ACHN (cell line): ENCODE results near the gene UHRF2.
"Not testable (repeated sequence)": the region's sequence is repeated elsewhere in the genome, so short reads cannot be mapped to it uniquely, and the experiment has no call there.

Experiments
- DNase-seq: peaks from one replicate; pipeline ENCODE4 v3.0.0-alpha.2; 2015
- in situ Hi-C: cut with HindIII; loops from 2 replicates; pipeline ENCODE4 v1.10.0; 2017; ENCODE audit warnings: low sequenced_read_pairs, low pct_ligation_motif_present, low pct_unique_long_range_greater_than_20kb

Gene UHRF2, protein sequence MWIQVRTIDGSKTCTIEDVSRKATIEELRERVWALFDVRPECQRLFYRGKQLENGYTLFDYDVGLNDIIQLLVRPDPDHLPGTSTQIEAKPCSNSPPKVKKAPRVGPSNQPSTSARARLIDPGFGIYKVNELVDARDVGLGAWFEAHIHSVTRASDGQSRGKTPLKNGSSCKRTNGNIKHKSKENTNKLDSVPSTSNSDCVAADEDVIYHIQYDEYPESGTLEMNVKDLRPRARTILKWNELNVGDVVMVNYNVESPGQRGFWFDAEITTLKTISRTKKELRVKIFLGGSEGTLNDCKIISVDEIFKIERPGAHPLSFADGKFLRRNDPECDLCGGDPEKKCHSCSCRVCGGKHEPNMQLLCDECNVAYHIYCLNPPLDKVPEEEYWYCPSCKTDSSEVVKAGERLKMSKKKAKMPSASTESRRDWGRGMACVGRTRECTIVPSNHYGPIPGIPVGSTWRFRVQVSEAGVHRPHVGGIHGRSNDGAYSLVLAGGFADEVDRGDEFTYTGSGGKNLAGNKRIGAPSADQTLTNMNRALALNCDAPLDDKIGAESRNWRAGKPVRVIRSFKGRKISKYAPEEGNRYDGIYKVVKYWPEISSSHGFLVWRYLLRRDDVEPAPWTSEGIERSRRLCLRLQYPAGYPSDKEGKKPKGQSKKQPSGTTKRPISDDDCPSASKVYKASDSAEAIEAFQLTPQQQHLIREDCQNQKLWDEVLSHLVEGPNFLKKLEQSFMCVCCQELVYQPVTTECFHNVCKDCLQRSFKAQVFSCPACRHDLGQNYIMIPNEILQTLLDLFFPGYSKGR

DNA sequence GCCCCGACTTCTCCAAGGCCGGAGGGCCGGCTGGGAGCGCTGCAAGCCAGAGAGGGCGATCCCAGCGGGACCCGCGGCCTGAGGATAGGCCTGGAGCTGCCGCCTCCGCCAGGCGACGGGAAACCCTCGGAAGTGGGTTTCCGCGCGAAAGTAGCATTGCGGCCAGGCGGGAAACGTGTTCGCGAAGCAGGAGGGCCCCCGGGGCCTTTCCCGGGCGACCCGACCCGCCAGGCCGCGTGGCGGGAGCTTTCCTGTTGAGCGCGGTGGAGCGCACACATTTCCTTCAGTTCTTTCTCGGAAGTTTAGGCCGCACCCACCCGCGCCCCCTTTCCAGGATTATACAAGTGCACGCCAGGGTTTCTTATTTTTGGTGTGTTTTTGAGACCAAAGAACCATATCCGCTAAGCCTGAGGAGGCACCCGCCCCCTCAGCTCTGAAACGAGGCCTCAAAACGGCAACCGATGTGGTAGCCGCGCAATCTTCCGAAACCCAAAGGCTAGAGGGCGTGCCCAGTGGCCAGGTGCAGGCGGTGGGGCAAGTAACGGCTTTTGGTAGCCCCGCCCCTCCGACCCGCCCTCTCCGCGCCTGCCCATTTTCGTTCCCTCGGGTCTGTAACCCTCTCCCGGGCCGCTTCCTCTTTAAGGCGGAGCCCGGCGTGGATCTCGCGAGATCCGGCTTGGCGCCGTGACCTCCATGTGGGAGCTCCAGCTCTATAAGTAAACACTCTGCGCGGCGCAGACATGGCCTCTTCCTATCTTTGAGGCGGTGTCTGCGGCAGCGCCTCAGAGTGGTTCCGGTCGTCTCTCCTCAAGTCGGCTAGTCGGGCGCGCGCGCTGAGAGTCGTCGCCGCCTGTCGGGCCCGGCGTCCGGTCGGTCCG, at the start of gene UHRF2:
Gene UHRF2 (plus strand): TSS at position 713 of the 878 bp plus-strand sequence. CDS start 292 bp downstream, outside the sequence.
- in situ Hi-C loops, result no loop called here

DNA sequence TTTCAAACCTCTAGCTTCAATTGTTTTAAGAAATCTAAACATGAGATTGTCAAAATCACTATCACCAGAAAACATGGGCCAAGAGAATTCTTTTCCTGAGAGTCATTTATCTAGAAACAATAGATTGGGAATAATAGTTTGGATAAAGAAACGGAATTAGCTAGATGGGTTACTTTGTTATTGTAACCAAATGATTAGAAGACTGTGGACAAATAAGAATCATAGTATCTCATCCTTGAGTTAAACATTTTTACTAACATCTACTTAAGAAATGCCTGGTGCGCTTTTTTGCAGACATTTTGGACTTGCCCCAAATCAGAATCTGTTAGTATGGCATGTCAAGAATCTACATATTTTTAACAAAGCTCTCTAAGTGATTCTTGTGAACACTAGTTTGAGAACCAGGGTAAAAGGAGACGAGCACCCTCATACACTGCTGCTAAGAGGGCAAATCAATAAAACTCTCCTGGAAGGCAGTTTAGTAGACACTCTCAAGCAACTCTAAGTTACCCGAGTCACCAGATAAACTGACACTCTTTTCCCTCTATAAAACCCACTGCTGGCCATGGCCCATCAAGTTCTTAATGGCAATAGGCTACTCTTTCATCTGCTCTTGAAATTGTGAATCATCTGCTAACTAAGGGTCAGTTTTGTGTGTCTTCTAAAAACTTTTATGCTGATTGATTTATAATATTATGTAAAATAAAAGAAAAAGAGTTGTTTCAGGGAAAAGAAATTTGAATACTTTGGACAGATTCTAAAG, 45.7 kb upstream of the UHRF2 start:
- in situ Hi-C loops, result no loop called here
- no peak for DNase-seq

More for the DNA sequence above, at the start of gene UHRF2:
- DNase-seq, result peak; percentile 96

DNA sequence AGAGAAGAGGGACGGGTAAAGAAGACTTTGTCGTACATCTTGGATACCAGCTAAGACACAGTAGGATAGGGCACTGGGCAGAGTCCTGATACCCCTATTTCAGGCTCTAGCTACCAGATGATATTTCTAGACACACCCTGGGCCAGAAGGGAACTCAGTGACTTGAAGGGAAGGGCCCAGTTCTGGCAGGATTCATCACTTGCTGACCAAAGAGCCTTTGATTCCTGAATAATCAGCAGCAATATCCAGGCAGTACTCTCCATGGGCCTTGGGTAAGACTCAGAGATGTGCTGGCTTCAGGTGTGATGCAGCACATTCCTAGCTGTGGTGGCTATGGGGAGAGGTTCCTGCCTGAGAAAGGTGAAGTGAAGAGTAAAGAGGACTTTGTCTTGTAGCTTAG, 44.2 kb upstream of the UHRF2 start:
- in situ Hi-C loops, result no loop called here
- no peak for DNase-seq

DNA sequence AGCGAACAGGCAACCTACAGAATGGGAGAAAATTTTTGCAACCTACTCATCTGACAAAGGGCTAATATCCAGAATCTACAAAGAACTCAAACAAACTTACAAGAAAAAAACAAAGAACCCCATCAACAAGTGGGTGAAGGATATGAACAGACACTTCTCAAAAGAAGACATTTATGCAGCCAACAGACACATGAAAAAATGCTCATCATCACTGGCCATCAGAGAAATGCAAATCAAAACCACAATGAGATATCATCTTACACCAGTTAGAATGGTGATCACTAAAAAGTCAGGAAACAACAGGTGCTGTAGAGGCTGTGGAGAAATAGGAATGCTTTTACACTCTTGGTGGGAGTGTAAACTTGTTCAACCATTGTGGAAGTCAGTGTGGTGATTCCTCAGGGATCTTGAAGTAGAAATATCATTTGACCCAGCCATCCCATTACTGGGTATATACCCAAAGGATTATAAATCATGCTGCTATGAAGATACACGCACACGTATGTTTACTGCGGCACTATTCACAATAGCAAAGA, 31.5 kb upstream of the UHRF2 start:
- in situ Hi-C loops, DNase-seq: not testable (repeated sequence)

DNA sequence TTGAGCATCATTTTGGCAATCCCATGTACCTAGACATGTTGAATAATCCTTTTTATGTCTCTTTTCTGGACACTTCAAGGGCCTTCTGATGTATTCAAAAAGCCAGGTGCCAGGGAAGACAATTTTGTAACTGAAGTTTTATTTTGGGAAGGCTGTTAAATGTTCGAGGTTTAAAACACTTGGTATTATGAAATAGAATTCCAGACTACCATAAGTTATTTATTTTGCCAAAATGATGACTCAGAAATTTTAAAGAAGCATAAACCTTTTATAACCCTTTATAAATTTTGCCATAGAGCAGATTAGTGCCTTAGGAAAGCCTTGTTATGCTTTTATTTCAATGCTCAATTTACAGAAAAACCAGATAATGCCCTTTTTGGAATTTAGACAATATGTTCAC, 30.3 kb upstream of the UHRF2 start:
- in situ Hi-C loops, result no loop called here

DNA sequence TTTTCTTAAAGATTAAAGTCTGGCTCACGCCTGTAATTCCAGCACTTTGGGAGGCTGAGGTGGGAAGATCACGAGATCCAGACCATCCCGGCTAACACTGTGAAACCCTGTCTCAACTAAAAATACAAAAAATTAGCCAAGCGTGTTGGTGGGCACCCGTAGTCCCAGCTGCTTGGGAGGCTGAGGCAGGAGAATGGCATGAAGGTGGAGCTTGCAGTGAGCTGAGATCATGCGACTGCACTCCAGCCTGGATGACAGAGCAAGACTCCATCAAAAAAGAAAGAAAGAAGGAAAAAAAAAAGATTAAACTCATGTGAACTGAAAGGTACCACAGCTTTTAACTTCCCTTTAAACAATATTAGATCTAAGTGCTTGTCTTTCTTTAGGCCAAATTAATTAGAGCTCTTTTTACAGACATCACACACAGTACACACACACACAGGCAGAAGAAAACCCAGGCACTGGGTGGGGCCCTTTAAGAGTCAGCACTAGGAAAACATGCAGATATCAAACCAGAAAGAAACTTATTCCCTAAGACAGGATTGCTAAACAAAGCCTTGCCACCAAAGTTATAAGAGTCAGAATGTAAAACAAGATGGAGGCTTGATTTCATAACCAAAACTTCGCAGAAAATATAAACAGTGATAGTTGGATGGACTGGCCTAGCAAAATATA, 29.3 kb upstream of the UHRF2 start:
- in situ Hi-C loops, result no loop called here
- DNase-seq, result no peak

More for the DNA sequence above, 30.3 kb upstream of the UHRF2 start:
- no peak for DNase-seq

- no peak for DNase-seq
- in situ Hi-C loops, result no loop called here
These were observed 28.3 kb upstream of the UHRF2 start for GRCh38 chr9:6384732-6385131.

GRCh38 chr9:6399071-6399470, 13.9 kb upstream of the UHRF2 start:
- in situ Hi-C loops, result no loop called here

GRCh38 chr9:6405371-6405770, 7.6 kb upstream of the UHRF2 start:
- in situ Hi-C loops, result no loop called here
- no peak for DNase-seq

More at GRCh38 chr9:6399071-6399470, 13.9 kb upstream of the UHRF2 start:
- DNase-seq, result no peak

DNA sequence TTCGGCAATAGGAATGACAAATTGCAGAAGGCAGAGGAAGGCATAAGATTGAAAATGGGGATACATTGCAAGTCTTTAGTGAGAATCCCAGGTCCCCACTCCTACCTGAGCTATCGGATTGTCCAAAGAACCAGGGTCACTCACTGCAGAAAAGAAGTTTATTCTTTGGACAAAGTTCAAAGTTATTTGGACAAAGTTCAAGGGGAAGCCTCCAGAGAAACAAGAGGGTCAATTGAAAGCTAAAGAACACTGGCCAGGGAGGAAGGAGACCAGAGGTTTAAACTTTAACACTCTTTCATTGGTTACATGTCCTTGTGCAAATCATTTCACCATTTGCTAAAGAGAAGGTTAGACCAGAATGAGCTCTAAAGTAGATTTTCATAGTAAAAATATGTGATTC, 5.2 kb upstream of the UHRF2 start:
- no peak for DNase-seq
- in situ Hi-C loops, result no loop called here

DNA sequence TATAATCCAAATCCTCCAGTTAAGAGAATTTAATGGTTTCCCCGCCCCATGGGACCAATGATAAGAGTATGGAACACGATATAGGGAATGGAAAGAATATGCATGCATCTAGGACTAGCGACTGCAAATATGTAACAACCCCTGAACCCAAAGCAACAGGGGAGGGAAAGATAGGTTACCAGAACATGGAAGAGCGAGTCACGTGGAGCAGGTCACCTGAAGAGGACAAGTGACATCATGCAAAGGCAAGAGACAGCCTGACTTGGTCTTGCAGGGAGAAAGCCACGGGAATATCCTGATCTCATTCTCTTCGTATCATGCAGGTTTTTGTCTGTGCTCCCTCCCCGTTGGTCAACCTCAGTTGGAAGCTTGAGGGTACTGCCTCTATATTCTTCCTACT, 4.7 kb upstream of the UHRF2 start:
- in situ Hi-C loops, result no loop called here

DNA sequence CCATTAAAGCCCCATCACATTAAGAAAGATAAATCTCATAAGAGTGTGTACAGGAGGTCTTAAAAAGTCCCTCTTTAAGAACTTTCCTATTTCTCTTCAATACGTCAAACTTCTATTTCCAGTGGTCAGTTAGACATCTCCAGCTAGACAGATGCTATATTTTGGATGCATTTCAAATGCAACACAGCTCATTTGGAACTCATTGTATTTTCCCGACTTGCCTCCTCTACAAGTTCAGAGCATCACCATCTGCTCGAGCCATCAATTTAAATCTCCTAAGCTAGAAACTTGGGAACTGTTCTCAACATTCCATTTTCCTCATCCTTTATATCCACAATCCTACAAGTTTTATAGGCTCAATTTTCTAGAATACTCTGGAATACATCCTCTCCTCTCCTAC, 3.2 kb upstream of the UHRF2 start:
- DNase-seq, result no peak
- in situ Hi-C loops, result no loop called here

More for the DNA sequence above, 4.7 kb upstream of the UHRF2 start:
- DNase-seq, result no peak

DNA sequence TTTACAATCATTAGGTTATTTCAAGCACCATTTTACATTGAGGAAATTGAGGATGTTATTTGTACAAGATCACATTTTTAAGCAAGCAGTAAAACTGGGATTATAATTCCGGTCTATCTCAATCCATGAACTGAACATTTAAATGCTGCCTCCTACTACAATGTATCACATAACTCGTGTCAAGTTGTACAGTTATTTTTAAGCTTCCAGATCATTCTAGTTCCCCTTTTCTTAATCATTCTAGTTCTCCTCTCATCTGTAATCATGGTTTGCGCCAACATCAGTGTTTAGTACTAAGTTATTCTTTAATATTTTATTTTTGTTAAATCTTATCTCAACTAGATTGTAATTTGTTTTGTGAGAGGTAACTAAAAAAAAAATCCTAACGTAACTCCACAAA, 2.4 kb upstream of the UHRF2 start:
- in situ Hi-C loops, result no loop called here
- no peak for DNase-seq

DNA sequence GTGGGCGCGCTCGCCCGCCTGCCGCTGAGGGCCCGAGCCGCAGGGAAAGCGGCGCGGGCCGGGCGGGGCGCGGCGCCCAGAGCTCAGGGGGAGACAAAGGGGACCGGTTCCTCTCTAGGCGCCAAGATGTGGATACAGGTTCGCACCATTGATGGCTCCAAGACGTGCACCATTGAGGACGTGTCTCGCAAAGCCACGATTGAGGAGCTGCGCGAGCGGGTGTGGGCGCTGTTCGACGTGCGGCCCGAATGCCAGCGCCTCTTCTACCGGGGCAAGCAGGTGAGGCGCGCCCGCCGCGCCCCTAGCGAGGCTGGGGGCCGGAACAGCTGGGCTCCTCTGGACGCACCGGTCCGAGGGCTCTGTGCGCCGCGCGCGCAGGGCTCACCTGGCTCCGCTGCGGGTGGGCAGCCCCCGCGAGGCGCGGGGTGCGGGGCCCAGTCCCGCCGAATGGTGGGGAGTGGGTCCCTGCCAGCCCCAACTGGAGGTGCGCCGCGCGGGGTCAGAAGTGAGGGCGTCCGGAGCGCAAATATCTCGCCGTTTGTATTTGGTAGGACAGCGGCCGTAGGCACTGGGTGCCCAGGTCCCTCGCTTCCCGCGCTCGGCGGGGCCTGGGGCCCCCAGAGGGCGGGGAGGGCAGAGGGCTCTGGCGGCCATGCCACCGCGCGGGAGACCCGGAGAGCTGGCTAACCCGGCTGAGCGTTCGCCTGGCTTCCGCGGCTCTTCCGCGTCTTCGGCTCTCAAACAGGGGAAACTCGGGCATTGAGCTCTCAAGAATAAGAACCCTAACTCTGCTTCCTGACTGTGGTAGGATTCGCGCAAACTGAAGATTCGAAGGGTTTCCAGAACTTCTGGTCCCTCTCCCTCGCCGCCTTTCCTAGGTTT, 607 bp downstream of the UHRF2 start:
- in situ Hi-C loops, result no loop called here
- DNase-seq, result peak; percentile 28

- in situ Hi-C loops, result no loop called here
- peak; percentile 59 for DNase-seq
These were observed 1.2 kb downstream of the UHRF2 start for GRCh38 chr9:6414247-6414641.

- no peak for DNase-seq
- in situ Hi-C loops, result no loop called here
These were observed 2.3 kb downstream of the UHRF2 start for GRCh38 chr9:6415266-6415665.
